Stomach (tissue), 4 donors: ENCODE data around the gene SCARB1.

ENCODE experiments used
- CTCF ChIP-seq, 7 experiments: fragments of 450-650 bp in 4 of 7; fragments of 200-600 bp in 3 of 7; sonication (generic) in 3 of 7; IDR thresholded peaks; one replicate each; pipeline ENCODE4 v1.5.1; 2016 to 2019; ENCODE audit warnings: antibody characterized with exemption in 7 of 7, control low read depth in 2 of 7, mild to moderate bottlenecking in 1 of 7
- EP300 ChIP-seq: sonication (generic); formaldehyde crosslinking; IDR thresholded peaks from one replicate; pipeline ENCODE4 v1.6.1; 2017; ENCODE audit warnings: antibody characterized with exemption
- POLR2A ChIP-seq, 4 donors: fragments of 450-650 bp; IDR thresholded peaks; one replicate each; pipeline ENCODE4 v1.6.1; 2016; ENCODE audit warnings: antibody characterized with exemption in 4 of 4, control low read depth in 2 of 4, mild to moderate bottlenecking in 1 of 4, moderate library complexity in 1 of 4
- POLR2AphosphoS5 ChIP-seq, 3 donors: sonication (generic); formaldehyde crosslinking; IDR thresholded peaks; one replicate each; pipeline ENCODE4 v1.6.1; 2016; ENCODE audit warnings: antibody characterized with exemption in 3 of 3

GRCh38 chr12:124867401-124867930 is 3.8 kb upstream of the SCARB1 start:
- TF ChIP-seq POLR2AphosphoS5 (IDR thresholded peaks at IDR 0.05), result peak in 2 of 3 donors; percentile 36 to 77
- no peak for TF ChIP-seq CTCF (IDR thresholded peaks at IDR 0.05)
- no peak for TF ChIP-seq POLR2A (IDR thresholded peaks at IDR 0.05)
- no peak for TF ChIP-seq EP300
